Measurements from ENCODE around the gene CYTH4.

Gene CYTH4

DNA sequence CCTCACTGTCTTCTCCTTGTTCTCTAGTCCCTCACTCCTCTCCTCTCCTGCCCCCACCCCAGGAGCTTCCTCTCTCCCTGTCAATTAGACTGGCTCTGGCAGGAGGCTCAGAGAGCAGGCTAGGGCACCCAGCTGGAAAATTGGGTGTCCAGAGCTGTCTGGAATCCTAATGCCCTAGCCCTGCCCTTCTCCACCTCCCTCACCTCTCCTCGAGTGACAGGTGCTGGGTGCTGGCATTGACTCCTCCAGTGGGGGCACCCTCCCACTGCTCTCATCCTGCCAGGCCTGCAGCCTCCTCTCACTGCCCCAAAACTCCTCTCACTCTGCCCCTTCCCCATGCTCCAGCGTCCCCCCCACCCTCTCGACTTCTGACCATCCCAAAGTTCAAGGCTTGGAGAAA, 68.9 kb downstream of the CYTH4 start:
- no peak for TF ChIP-seq CTCF (IDR thresholded peaks at IDR 0.05; ENCODE audit: poor library complexity, severe bottlenecking)
- Histone ChIP-seq H3K27me3 (ENCODE audit: insufficient read depth, poor library complexity, severe bottlenecking) (no peaks in the 10 kb centered on the region), H3K27ac (ENCODE audit: poor library complexity, severe bottlenecking) (no peak overlapping the region), H3K36me3 (ENCODE audit: low read depth) (no peaks in the 10 kb centered on the region), H3K4me3 (ENCODE audit: severe bottlenecking) (no peak overlapping the region), H3K9me3 (ENCODE audit: severe bottlenecking) (no peaks in the 10 kb centered on the region), H3K4me1 (ENCODE audit: insufficient read depth, poor library complexity, severe bottlenecking) (peaks cover 15% of the 10 kb centered on the region)
- no peak for ATAC-seq (ENCODE audit: low read depth)
- no peak for DNase-seq (ENCODE audit: low spot score)

DNA sequence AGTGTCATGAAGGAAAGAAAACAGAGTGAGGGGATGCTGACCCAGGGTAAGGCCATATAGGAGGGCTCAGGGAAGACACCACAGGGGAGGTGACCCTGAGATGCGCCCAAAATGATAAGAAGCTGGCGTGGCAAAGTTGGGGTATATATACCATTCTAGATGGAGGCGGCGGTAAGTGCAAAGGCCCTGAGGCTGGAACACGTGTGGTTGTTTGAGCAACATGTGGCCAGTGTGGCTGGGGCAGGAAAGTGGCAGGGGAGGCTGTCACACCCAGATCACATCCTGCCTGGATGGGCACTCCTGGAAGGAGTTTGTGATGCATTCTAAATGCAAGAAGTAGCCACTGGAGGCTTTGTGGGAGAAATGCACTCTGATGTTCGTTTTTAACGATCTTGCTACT, 70.2 kb downstream of the CYTH4 start:
- Histone ChIP-seq H3K9me3 (ENCODE audit: severe bottlenecking) (no peaks in the 10 kb centered on the region), H3K4me3 (ENCODE audit: severe bottlenecking) (no peak overlapping the region), H3K27ac (ENCODE audit: poor library complexity, severe bottlenecking) (no peak overlapping the region), H3K36me3 (ENCODE audit: low read depth) (no peaks in the 10 kb centered on the region), H3K27me3 (ENCODE audit: insufficient read depth, poor library complexity, severe bottlenecking) (no peaks in the 10 kb centered on the region), H3K4me1 (ENCODE audit: insufficient read depth, poor library complexity, severe bottlenecking) (peaks cover 15% of the 10 kb centered on the region)
- DNase-seq (ENCODE audit: low spot score) (no peak), ATAC-seq (ENCODE audit: low read depth) (no peak)
- TF ChIP-seq CTCF (IDR thresholded peaks at IDR 0.05; ENCODE audit: poor library complexity, severe bottlenecking) = no peak

DNA sequence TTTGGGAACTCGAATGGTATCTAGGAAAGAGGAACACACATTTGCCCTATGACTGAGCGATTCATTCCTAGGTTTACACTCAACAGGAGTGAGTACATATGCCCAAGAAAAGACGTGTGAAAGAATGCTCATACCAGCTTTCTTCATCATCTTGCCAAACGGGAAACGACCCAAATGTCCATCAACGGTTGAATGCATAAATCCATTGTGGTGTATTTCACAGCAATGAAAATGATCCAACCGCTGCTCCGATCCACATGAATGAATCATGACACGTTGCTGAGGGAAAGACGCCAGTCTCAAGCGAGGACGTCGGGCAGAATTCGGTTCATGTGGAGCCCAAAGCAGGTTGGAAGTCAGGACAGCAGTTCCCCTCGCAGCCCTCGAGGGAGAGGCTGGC, 71.5 kb downstream of the CYTH4 start:
- Histone ChIP-seq H3K4me1 (ENCODE audit: insufficient read depth, poor library complexity, severe bottlenecking) (peaks cover 15% of the 10 kb centered on the region), H3K4me3 (ENCODE audit: severe bottlenecking) (no peak overlapping the region), H3K27ac (ENCODE audit: poor library complexity, severe bottlenecking) (peak overlapping the region; percentile 82), H3K27me3 (ENCODE audit: insufficient read depth, poor library complexity, severe bottlenecking) (no peaks in the 10 kb centered on the region), H3K9me3 (ENCODE audit: severe bottlenecking) (no peaks in the 10 kb centered on the region), H3K36me3 (ENCODE audit: low read depth) (no peaks in the 10 kb centered on the region)
- DNase-seq (ENCODE audit: low spot score) (no peak), ATAC-seq (ENCODE audit: low read depth) (peak; percentile 85)
- no peak for TF ChIP-seq CTCF (IDR thresholded peaks at IDR 0.05; ENCODE audit: poor library complexity, severe bottlenecking)

DNA sequence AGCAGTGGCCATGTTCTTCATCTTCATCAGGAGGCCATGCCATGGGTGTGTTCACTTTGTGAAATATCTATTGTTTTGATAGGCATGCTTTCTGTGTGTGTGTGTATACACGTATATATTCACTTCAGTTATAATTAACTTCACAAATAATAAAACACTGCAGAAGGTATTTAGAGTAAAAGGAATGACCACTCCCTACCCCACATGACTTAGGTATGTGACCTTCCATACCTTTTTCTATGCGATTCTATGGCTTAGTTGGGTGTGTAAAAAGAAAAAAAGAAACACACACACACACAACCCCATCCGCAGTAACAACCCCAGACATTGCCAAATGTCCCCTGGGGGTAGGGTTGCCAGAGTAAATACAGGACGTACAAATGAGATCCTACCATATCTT, 72.0 kb downstream of the CYTH4 start:
- Histone ChIP-seq H3K4me1 (ENCODE audit: insufficient read depth, poor library complexity, severe bottlenecking) (peaks cover 15% of the 10 kb centered on the region), H3K27ac (ENCODE audit: poor library complexity, severe bottlenecking) (peak overlapping the region; percentile 82), H3K27me3 (ENCODE audit: insufficient read depth, poor library complexity, severe bottlenecking) (no peaks in the 10 kb centered on the region)

More for the DNA sequence above, 72.0 kb downstream of the CYTH4 start:
- Histone ChIP-seq H3K36me3 (ENCODE audit: low read depth) (no peaks in the 10 kb centered on the region), H3K9me3 (ENCODE audit: severe bottlenecking) (no peaks in the 10 kb centered on the region), H3K4me3 (ENCODE audit: severe bottlenecking) (no peak overlapping the region)
- TF ChIP-seq CTCF (IDR thresholded peaks at IDR 0.05; ENCODE audit: poor library complexity, severe bottlenecking) = no peak
- ATAC-seq (ENCODE audit: low read depth) (0 out of 3 replicates have a peak, but pooled peaks have one; percentile 7), DNase-seq (ENCODE audit: low spot score) (no peak)

Data from RWPE2 (cell line).